GM10266 (cell line): ENCODE results near the gene DONSON.
"Not testable (repeated sequence)": the region's sequence is repeated elsewhere in the genome, so short reads cannot be mapped to it uniquely, and the experiment has no call there.

Experiments
- DNase-seq: peaks from one replicate; pipeline ENCODE4 v3.0.0; 2012; ENCODE audit errors: extremely low spot score
- CTCF ChIP-seq: IDR thresholded peaks from 2 replicates; pipeline ENCODE4 v1.5.1; 2012; ENCODE audit warnings: mild to moderate bottlenecking, low read depth; ENCODE audit not compliant: control insufficient read depth, insufficient read depth; ENCODE audit errors: missing control alignments

DONSON gene

GRCh38 chr21:33578214-33578613 lies 10.3 kb downstream of the DONSON start:
- no peak for DNase-seq
- no peak for TF ChIP-seq CTCF

- DNase-seq: not testable (repeated sequence)
Measured at GRCh38 chr21:33576741-33577141, 11.7 kb downstream of the DONSON start.

GRCh38 chr21:33572350-33572749 lies 16.1 kb downstream of the DONSON start:
- no peak for DNase-seq
- TF ChIP-seq CTCF: no peak

DNA sequence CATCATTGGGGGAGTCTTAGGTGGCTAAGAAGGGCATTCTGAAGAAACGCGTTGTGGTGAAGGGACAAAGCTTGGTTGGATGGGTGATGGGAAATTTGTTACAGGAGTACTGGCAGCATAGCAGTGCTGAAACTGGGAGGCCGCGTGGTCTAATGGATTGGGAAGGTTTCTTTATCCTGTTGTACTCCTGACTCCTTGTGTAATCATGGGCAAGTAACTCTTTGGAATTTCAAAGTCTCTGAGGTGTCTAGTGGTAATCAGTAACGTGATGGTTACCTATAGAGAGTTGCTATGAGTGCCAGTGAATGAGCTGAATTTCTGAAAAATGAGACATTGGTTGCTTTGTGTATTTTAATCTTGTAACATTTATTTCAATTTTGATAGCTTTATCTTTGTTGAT lies 18.5 kb downstream of the DONSON start:
- TF ChIP-seq CTCF: no peak
- DNase-seq: no peak

DNA sequence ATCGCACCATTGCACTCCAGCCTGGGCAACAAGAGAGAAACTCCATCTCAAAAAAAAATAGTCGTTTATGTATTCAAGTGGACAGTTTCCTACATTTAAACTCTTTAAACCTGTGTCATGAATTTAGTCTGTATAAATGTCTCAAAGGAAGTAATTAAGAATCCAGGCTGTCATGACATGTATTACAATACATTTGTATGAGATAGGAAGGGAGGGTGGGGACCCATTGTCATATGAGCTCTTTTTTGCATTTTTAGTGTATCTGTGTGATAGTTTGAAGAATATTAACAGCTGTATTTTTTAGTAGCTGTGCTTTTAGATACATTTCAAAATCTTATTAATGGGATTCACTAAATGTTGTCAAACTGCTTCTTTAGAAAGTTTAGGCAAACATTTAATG lies 20.0 kb downstream of the DONSON start:
- DNase-seq: no peak
- no peak for TF ChIP-seq CTCF

DNA sequence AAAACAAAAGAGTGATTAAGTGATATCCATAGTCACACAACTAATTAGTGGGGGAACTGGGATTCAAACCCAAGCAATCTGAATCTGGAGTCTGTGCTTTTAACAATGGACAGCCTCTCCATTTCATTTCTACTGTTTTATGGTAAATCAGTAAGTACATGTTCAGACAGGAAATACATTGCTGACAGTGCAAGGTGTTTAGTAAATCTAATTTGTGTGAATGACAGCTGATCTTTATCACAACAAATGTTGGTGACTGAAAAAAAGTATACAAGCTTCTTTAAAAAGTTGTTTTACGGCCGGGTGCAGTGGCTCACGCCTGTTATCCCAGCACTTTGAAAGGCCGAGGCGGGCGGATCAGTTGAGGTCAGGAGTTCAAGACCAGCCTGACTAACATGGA lies 20.6 kb downstream of the DONSON start:
- no peak for DNase-seq
- no peak for TF ChIP-seq CTCF

DNA sequence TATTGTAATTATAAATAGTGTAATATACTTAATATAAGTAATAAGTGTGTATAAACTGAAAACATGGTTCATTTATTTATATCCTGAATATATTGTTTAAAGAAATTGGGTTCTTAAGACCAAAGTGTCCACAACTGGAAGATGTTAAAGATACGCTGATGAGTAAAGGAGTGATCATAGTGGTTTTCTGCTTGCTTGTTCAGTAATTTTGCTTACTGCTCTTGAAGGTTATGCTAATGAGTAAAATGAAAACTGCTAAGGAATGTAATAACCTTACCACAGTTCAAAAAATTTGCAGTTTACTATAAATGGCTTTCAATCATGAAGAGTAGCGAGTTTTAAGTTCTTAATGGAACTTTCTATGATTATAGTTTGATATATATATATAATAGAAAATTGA lies 22.0 kb downstream of the DONSON start:
- TF ChIP-seq CTCF: no peak
- no peak for DNase-seq

GRCh38 chr21:33562389-33562788 lies 26.1 kb downstream of the DONSON start:
- TF ChIP-seq CTCF: no peak
- DNase-seq: no peak
